Nephron progenitor cell (in vitro differentiated cells): ENCODE data around the gene SHBG.
"Not testable (repeated sequence)": the region's sequence is repeated elsewhere in the genome, so short reads cannot be mapped to it uniquely, and the experiment has no call there.

Experiments used
- DNase-seq: peaks from one replicate; pipeline ENCODE4 v3.0.0; 2021
- H3K27ac Mint-ChIP-seq: 2 replicates; pipeline ENCODE4 v1.8.0; 2021; ENCODE audit warnings: mild to moderate bottlenecking, moderate library complexity, mixed read lengths
- H3K27me3 Mint-ChIP-seq: 2 replicates; pipeline ENCODE4 v1.8.0; 2021; ENCODE audit warnings: mild to moderate bottlenecking, low read depth, mixed read lengths; ENCODE audit not compliant: poor library complexity
- H3K36me3 Mint-ChIP-seq: 2 replicates; pipeline ENCODE4 v1.8.0; 2021; ENCODE audit warnings: low read depth, mixed read lengths
- H3K4me1 Mint-ChIP-seq: 2 replicates; pipeline ENCODE4 v1.8.0; 2021; ENCODE audit warnings: mixed read lengths
- H3K4me3 Mint-ChIP-seq: 2 replicates; pipeline ENCODE4 v1.8.0; 2021; ENCODE audit warnings: mild to moderate bottlenecking, moderate library complexity, mixed read lengths
- H3K9me3 Mint-ChIP-seq: 2 replicates; pipeline ENCODE4 v1.8.0; 2021; ENCODE audit warnings: mild to moderate bottlenecking, moderate library complexity, mixed read lengths
- TF ChIP-seq, protein P1 (sequence below): fragments of 200-600 bp; sonication (generic); IDR thresholded peaks from 2 replicates; pipeline ENCODE4 v1.5.0; 2021; ENCODE audit warnings: antibody characterized with exemption

SHBG gene

DNA sequence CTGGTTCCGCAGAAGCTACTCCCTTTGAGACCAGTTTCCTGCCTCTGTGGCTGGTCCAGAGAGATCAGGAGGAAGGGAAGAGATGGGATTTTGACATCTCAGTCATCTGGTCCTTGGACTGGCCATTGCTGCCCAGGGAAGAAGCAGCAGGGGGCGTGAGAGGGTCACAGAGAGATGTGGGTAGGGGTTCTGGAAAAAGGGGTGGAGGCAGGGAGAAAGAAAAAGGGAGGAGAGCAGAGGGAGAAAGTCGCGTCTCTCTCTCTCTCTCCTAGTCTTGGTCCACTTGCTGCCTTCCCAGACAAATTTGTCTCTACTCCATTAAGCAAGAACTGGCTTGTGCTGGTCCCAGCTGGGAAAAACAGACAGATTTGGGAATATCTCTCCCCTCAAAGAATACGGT lies 4.4 kb downstream of the SHBG start:
- Mint-ChIP-seq H3K9me3 (no peaks in the 10 kb centered on the region), H3K27ac (no peak overlapping the region), H3K27me3 (peaks cover 6% of the 10 kb centered on the region), H3K4me3 (no peak overlapping the region), H3K36me3 (no peaks in the 10 kb centered on the region), H3K4me1 (peaks cover 57% of the 10 kb centered on the region)
- peak; percentile 84 for DNase-seq
- TF ChIP-seq, protein P1, sequence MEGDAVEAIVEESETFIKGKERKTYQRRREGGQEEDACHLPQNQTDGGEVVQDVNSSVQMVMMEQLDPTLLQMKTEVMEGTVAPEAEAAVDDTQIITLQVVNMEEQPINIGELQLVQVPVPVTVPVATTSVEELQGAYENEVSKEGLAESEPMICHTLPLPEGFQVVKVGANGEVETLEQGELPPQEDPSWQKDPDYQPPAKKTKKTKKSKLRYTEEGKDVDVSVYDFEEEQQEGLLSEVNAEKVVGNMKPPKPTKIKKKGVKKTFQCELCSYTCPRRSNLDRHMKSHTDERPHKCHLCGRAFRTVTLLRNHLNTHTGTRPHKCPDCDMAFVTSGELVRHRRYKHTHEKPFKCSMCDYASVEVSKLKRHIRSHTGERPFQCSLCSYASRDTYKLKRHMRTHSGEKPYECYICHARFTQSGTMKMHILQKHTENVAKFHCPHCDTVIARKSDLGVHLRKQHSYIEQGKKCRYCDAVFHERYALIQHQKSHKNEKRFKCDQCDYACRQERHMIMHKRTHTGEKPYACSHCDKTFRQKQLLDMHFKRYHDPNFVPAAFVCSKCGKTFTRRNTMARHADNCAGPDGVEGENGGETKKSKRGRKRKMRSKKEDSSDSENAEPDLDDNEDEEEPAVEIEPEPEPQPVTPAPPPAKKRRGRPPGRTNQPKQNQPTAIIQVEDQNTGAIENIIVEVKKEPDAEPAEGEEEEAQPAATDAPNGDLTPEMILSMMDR: peak; percentile 68

DNA sequence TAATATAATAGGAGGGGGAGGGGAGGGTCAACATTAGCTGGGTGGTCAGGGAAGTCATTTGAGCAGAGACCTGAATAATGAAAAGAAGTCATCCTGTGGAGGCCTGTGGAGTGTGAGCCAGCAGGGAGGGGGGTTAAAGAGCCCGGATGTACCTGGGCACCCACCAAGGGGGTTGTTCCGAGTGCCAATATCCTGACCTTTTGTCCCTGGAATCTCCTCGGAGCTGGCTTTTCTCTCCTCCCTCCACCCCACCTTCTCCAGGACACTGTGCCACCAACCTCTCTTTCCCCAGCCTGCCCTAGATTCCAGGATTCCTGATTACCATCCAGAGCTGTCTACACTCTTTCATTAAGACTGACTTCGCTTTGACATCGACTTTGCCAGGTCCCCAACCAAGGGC lies 6.2 kb downstream of the SHBG start:
- H3K4me1 Mint-ChIP-seq: peaks cover 41% of the 10 kb centered on the region
- H3K4me3 Mint-ChIP-seq: no peak overlapping the region
- H3K27ac Mint-ChIP-seq: peak overlapping the region; percentile 54
- TF ChIP-seq, protein P1: no peak
- H3K9me3 Mint-ChIP-seq: no peaks in the 10 kb centered on the region
- DNase-seq: no peak
- H3K27me3 Mint-ChIP-seq: peaks cover 11% of the 10 kb centered on the region
- no peaks in the 10 kb centered on the region for H3K36me3 Mint-ChIP-seq

DNA sequence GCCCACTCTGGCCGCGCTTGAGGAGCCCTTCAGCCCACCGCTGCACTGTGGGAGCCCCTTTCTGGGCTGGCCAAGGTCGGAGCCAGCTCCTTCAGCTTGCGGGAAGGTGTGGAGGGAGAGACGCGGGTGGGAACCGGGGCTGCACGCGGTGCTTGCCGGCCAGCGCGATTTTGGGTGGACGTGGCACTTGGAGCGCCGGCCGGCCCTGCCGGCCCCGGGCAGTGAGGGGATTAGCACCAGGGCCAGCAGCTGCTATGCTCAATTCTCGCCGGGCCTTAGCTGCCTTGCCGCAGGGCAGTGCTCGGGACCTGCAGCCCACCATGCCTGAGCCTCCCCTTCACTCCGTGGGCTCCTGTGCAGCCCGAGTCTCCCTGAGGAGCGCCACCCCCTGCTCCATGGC lies 10.8 kb downstream of the SHBG start:
- TF ChIP-seq, protein P1: no peak
- H3K4me3 Mint-ChIP-seq: no peak overlapping the region
- peaks cover 5% of the 10 kb centered on the region for H3K9me3 Mint-ChIP-seq
- peaks cover 20% of the 10 kb centered on the region for H3K4me1 Mint-ChIP-seq
- DNase-seq: no peak
- no peak overlapping the region for H3K27ac Mint-ChIP-seq
- H3K36me3 Mint-ChIP-seq: no peaks in the 10 kb centered on the region
- peaks cover 20% of the 10 kb centered on the region for H3K27me3 Mint-ChIP-seq

DNA sequence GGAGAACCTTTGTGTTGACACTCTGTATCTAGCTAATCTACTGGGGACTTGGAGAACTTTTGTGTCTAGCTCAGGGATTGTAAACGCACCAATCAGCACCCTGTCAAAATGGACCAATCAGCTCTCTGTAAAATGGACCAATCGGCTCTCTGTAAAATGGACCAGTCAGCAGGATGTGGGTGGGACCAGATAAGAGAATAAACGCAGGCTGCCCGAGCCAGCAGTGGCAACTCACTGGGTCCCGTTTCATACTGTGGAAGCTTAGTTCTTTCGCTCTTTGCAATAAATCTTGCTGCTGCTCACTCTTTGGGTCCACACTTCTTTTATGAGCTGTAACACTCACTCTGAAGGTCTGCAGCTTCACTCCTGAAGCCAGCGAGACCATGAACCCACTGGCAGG lies 11.7 kb downstream of the SHBG start:
- H3K9me3 Mint-ChIP-seq, DNase-seq, H3K4me3 Mint-ChIP-seq, H3K36me3 Mint-ChIP-seq: not testable (repeated sequence)
- Mint-ChIP-seq H3K27ac (peak overlapping the region; percentile 21), H3K4me1 (peaks cover 12% of the 10 kb centered on the region), H3K27me3 (peaks cover 20% of the 10 kb centered on the region)

DNA sequence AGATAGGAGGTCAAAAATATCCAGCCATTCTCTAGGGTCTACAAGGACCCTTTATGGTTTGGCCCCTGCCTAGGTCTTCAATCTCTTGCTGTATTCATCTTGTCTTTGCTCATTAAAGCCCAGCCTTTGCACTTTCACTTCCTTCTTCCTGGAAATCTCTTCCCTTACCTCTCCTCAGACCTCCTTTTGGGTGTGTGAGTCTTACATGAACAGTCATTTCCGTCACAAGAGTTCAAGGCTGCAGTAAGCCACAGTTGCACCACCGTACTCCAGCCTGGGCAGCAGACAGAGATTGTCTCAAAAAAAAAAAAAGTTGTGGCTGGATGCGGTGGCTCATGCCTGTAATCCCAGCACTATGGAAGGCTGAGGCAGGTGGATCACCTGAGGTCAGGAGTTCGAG lies 14.8 kb downstream of the SHBG start:
- DNase-seq: no peak
- Mint-ChIP-seq H3K4me3 (no peak overlapping the region), H3K9me3 (peaks cover 5% of the 10 kb centered on the region), H3K4me1 (peaks cover 11% of the 10 kb centered on the region), H3K36me3 (no peaks in the 10 kb centered on the region), H3K27ac (no peak overlapping the region), H3K27me3 (peaks cover 27% of the 10 kb centered on the region)
- TF ChIP-seq, protein P1: no peak

DNA sequence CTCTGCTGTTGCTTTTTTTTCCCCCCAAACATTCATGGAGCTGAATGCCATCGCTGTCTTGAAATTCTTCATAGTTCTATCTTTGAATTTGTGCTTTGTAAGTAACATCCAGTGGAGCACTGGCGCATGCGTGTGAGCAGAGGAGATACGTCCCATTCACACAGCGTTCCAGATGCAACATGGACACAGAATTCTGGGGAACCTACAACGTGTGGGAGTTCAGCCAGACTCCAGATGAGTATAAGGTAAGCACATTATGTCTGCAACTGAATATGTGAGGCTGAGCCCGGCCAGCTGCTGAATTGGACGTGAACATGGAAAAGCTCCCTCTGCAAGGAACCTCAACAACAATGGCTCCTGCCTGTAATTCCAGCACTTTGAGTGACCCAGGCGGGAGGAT lies 16.5 kb downstream of the SHBG start:
- H3K27me3 Mint-ChIP-seq: peaks cover 27% of the 10 kb centered on the region
- no peak overlapping the region for H3K4me3 Mint-ChIP-seq
- H3K9me3 Mint-ChIP-seq: peaks cover 5% of the 10 kb centered on the region
- no peaks in the 10 kb centered on the region for H3K36me3 Mint-ChIP-seq
- peaks cover 21% of the 10 kb centered on the region for H3K4me1 Mint-ChIP-seq
- TF ChIP-seq, protein P1: no peak
- no peak for DNase-seq
- H3K27ac Mint-ChIP-seq: no peak overlapping the region
